ENCODE data around the gene TMF1. TPM values are rescaled to one million over a fixed set of nuclear protein-coding genes. Genes with fewer than 3 reads are reported as not detected.

TMF1 gene, protein sequence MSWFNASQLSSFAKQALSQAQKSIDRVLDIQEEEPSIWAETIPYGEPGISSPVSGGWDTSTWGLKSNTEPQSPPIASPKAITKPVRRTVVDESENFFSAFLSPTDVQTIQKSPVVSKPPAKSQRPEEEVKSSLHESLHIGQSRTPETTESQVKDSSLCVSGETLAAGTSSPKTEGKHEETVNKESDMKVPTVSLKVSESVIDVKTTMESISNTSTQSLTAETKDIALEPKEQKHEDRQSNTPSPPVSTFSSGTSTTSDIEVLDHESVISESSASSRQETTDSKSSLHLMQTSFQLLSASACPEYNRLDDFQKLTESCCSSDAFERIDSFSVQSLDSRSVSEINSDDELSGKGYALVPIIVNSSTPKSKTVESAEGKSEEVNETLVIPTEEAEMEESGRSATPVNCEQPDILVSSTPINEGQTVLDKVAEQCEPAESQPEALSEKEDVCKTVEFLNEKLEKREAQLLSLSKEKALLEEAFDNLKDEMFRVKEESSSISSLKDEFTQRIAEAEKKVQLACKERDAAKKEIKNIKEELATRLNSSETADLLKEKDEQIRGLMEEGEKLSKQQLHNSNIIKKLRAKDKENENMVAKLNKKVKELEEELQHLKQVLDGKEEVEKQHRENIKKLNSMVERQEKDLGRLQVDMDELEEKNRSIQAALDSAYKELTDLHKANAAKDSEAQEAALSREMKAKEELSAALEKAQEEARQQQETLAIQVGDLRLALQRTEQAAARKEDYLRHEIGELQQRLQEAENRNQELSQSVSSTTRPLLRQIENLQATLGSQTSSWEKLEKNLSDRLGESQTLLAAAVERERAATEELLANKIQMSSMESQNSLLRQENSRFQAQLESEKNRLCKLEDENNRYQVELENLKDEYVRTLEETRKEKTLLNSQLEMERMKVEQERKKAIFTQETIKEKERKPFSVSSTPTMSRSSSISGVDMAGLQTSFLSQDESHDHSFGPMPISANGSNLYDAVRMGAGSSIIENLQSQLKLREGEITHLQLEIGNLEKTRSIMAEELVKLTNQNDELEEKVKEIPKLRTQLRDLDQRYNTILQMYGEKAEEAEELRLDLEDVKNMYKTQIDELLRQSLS
- total RNA-seq (10 to 100 TPM; 35.1 to 43.4 (median 38.0) TPM), polyA plus RNA-seq (1 to 10 TPM; 7.5 to 7.7 (median 7.5) TPM)
- long read RNA-seq, donor 1, full-length matches to known transcripts = 2 of 7 reads
- long read RNA-seq, donor 1, partial matches to known transcripts = 5 of 7 reads
- long read RNA-seq, donor 1, other reads (novel, unspliced or antisense) = 0 of 7 reads
- long read RNA-seq, donor 2 = 0 reads

DNA sequence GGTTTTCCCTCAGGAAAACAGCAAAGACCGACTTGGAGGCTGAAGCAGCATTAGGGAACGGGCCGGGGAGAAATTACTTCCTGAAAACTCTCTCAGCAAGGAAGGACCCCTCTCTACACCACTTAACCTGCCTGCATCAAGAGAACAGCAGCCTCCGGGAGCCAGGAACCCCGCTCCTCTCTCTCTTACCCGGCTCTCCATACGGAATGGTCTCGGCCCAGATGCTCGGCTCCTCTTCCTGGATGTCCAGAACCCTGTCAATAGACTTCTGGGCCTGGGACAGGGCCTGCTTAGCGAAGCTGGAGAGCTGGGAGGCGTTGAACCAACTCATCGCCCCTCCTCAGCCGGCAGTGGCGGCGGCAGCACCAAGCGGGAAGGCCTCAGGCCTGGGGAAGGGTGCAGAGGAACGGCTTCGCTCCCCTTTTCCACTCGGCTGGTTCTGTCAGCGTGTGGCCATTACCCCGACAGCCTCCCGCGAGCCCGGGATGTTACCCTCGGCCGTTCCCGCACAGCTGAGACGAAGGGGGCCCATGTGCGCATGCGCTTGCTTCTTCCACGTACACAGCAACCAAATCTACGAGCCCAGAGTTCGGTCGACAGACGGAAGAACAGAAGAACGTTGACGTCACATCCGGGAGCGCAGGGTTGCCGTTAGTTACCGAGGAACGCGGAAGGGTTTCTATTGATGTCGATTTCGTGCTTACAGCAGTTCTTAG, at the start of gene TMF1:
Gene TMF1, minus strand, starts transcription at position 578 of the 716 bp plus-strand sequence. Its CDS starts 247 bp downstream, at position 331.
- 0 to 1% (median 0%) methylated on average over 24 to 45 of the region's 45 CpGs for WGBS, 5 donors
- peak within 1 kb of the TSS; percentile 69 to 96 (median 88) for H3K4me3 ChIP-seq
- intact Hi-C loops (cut with DNase I; ENCODE audit: low total_unique reads) = no loop called here
- DNase-seq = peak; percentile 99
- no peaks in the 10 kb centered on the region for H3K9me3 ChIP-seq
- peak within 1 kb of the TSS; percentile 90 to 98 (median 97) for H3K27ac ChIP-seq
- no peaks in the 10 kb centered on the region for H3K27me3 ChIP-seq (replicated peaks in 1 of 7)
- peaks cover 29 to 57% (median 49%) of the 10 kb centered on the region in 6 donors for H3K4me1 ChIP-seq
- TF ChIP-seq, protein P1, sequence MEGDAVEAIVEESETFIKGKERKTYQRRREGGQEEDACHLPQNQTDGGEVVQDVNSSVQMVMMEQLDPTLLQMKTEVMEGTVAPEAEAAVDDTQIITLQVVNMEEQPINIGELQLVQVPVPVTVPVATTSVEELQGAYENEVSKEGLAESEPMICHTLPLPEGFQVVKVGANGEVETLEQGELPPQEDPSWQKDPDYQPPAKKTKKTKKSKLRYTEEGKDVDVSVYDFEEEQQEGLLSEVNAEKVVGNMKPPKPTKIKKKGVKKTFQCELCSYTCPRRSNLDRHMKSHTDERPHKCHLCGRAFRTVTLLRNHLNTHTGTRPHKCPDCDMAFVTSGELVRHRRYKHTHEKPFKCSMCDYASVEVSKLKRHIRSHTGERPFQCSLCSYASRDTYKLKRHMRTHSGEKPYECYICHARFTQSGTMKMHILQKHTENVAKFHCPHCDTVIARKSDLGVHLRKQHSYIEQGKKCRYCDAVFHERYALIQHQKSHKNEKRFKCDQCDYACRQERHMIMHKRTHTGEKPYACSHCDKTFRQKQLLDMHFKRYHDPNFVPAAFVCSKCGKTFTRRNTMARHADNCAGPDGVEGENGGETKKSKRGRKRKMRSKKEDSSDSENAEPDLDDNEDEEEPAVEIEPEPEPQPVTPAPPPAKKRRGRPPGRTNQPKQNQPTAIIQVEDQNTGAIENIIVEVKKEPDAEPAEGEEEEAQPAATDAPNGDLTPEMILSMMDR (IDR thresholded peaks at IDR 0.05 in 8 of 11, conservative IDR thresholded peaks at IDR 0.05 in 3 of 11) = peak in 2 of 11 experiments; percentile 20 to 31
- TF ChIP-seq POLR2A (IDR thresholded peaks at IDR 0.05) (peak in 2 of 3 donors; percentile 40 to 77), POLR2AphosphoS5 (IDR thresholded peaks at IDR 0.05) (peak; percentile 97 to 98 (median 97))
- H3K36me3 ChIP-seq = peaks cover 5 to 59% (median 32%) of the 10 kb centered on the region in 6 donors

DNA sequence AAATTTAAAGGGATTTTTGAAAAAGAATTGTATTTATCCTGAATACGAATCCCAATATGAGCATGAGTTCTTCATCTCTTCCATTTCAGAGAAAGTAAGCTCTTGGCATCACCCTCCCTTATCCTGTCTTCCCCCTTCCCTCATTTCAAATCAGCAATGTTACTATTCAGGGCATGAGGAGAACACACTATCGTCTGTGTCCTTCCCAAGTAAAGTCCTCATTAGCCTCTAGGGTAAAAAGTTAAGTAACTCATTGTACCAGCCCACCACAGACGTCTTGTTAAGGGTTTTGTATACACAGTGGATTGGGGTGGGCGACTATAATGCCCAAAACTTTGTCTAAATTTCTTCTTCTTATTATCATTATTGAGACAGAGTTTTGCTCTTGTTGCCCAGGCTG, 47.4 kb upstream of the TMF1 start:
- H3K27me3 ChIP-seq (replicated peaks in 1 of 7) = no peaks in the 10 kb centered on the region
- no peak overlapping the region for H3K4me3 ChIP-seq
- WGBS, 5 donors = 88 to 95% (median 93%) methylated on average over 4 of the region's 4 CpGs
- DNase-seq = no peak
- peaks cover 0 to 75% (median 38%) of the 10 kb centered on the region in 6 donors for H3K36me3 ChIP-seq
- no peaks in the 10 kb centered on the region for H3K9me3 ChIP-seq
- TF ChIP-seq POLR2AphosphoS5 (IDR thresholded peaks at IDR 0.05) = no peak
- TF ChIP-seq, protein P1 (IDR thresholded peaks at IDR 0.05 in 8 of 11, conservative IDR thresholded peaks at IDR 0.05 in 3 of 11) = no peak
- TF ChIP-seq POLR2A (IDR thresholded peaks at IDR 0.05) = no peak
- peaks cover 5 to 89% (median 61%) of the 10 kb centered on the region in 6 donors for H3K4me1 ChIP-seq
- H3K27ac ChIP-seq = peak overlapping the region in 1 of 8 donors; percentile 3
- intact Hi-C loops (cut with DNase I; ENCODE audit: low total_unique reads) = no loop called here

DNA sequence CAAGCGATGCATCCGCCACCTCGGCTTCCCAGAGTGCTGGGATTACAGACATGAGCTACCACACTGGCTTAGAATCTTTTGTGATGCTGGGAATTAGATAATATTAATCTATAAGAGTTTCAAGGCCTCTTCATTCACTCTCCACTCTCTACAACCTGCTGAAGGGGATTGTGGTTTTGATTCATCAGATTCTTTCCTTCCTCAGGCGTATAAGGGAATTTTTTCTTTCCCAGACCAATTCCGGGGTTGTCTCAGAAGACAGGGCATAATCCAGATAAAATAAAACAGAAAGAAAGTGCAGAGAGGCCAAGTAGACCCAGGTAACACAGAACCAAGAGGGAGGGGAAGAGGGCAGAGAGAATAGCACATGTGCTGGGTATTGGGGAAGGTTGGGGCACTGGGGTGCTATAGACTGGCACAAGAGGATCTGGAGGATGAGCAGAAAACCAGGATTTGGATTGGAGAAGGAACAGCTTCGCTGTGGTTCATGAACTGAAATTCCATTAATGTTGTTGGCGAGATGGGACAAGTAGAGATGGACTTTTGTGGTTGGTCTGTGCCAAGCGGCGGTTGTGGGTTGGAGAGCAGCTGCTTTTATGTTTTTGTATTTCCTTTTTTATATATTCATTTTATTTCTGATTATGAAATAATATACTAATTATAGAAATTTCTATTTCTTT, 45.4 kb upstream of the TMF1 start:
- TF ChIP-seq POLR2AphosphoS5 (IDR thresholded peaks at IDR 0.05) (no peak), POLR2A (IDR thresholded peaks at IDR 0.05) (no peak)
- TF ChIP-seq, protein P1 (IDR thresholded peaks at IDR 0.05 in 8 of 11, conservative IDR thresholded peaks at IDR 0.05 in 3 of 11) = no peak
- Histone ChIP-seq H3K4me1 (peaks cover 25 to 96% (median 73%) of the 10 kb centered on the region in 6 donors), H3K27ac (peak overlapping the region in 4 of 8 donors; percentile 6 to 92 (median 36)), H3K36me3 (peaks cover 0 to 54% (median 20%) of the 10 kb centered on the region in 6 donors), H3K4me3 (no peak overlapping the region), H3K27me3 (replicated peaks in 1 of 7) (no peaks in the 10 kb centered on the region), H3K9me3 (no peaks in the 10 kb centered on the region)
- WGBS, 5 donors = 71 to 87% (median 76%) methylated on average over 9 of the region's 9 CpGs
- DNase-seq = no peak
- intact Hi-C loops (cut with DNase I; ENCODE audit: low total_unique reads) = no loop called here
